T-helper 2 cell treated with Interferon-gamma antibody and Interleukin-4, amounts not matched to agents 5 μg/mL and 100 μg/mL, for 36 hours (primary cell): ENCODE measurements around the gene CD302.
A peak's percentile ranks its signal among the peaks of the same experiment; 100 is the strongest.
"Not testable (repeated sequence)": the region's sequence is repeated elsewhere in the genome, so short reads cannot be mapped to it uniquely, and the experiment has no call there.

Experiments used
- DNase-seq: peaks from one replicate; pipeline ENCODE4 v3.0.0; 2021; ENCODE audit warnings: low spot score
- H3K27ac Mint-ChIP-seq: one replicate; pipeline ENCODE4 v1.8.0; 2021; ENCODE audit warnings: mild to moderate bottlenecking, mixed read lengths
- H3K27me3 Mint-ChIP-seq: one replicate; pipeline ENCODE4 v1.8.0; 2021; ENCODE audit warnings: low read depth, mixed read lengths
- H3K36me3 Mint-ChIP-seq: one replicate; pipeline ENCODE4 v1.8.0; 2021; ENCODE audit warnings: low read depth, mixed read lengths
- H3K4me1 Mint-ChIP-seq: one replicate; pipeline ENCODE4 v1.8.0; 2021; ENCODE audit warnings: low read depth, mixed read lengths
- H3K4me3 Mint-ChIP-seq: one replicate; pipeline ENCODE4 v1.8.0; 2022; ENCODE audit warnings: mild to moderate bottlenecking, moderate library complexity, mixed read lengths
- H3K9me3 Mint-ChIP-seq: one replicate; pipeline ENCODE4 v1.8.0; 2021; ENCODE audit warnings: mixed read lengths

The CD302 gene

DNA sequence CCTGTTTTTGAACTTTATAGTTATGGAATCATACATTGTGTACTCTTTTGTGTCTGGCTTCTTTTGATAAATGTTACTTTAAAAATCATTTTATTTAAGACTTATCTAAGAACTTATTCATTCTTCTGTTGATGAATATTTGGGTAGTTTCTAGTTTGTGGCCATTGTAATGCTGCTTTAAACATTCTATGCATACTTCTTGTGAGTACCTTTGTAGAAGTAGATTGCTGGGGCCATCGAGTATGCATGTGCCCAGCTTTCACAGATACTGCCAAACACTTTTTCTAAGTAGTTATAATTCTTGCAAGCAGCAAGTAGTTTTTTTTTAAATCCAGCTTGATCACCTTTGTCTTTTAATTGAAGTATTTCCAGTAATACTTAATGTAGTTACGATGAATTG, 11.1 kb downstream of the CD302 start:
- Mint-ChIP-seq H3K4me1 (peaks cover 5% of the 10 kb centered on the region), H3K27me3 (peaks cover 8% of the 10 kb centered on the region), H3K4me3 (no peak overlapping the region), H3K27ac (no peak overlapping the region), H3K9me3 (no peaks in the 10 kb centered on the region), H3K36me3 (no peaks in the 10 kb centered on the region)
- DNase-seq: no peak

DNA sequence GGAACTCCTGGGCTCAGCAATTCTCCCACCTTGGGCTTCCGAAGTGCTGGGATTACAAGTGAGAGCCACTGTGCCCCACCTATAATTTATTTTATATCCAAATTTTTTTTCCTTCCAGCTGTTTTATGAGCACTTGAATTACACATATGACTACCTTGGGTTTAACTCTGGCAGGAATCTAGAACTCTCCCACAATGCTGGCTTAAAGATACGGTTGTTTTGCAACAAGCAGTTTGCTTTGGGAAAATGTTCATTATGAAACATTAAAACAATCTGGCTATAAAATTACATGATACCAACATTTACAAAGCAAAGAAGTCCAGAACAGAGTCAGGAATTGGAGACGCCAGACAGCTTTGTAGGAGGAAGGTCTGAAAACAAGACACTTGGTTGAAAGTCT, 12.8 kb downstream of the CD302 start:
- peaks cover 8% of the 10 kb centered on the region for H3K27me3 Mint-ChIP-seq
- DNase-seq: no peak
- H3K36me3 Mint-ChIP-seq: no peaks in the 10 kb centered on the region
- H3K4me3 Mint-ChIP-seq: no peak overlapping the region
- H3K4me1 Mint-ChIP-seq: peaks cover 3% of the 10 kb centered on the region
- no peak overlapping the region for H3K27ac Mint-ChIP-seq
- H3K9me3 Mint-ChIP-seq: no peaks in the 10 kb centered on the region

DNA sequence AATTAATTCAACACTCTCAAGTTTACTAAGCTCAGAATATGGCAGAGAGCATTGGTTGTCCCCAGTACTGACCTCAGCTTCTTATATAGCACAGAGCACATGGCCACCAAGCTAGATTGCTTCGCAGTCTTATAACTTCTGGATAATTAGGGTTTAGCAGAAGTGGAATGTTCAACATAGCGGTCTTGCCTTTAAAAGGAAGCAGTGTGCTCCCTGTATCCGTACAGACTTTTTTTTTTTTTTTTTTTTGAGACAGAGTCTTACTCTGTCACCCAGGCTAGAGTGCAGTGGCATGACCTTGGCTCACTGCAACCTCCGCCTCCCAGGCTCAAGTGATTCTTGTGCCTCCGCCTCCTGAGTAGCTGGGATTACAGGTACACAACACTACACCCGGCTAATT, 13.3 kb downstream of the CD302 start:
- not testable (repeated sequence) for H3K27ac Mint-ChIP-seq, H3K4me1 Mint-ChIP-seq, H3K27me3 Mint-ChIP-seq, H3K9me3 Mint-ChIP-seq, DNase-seq, H3K4me3 Mint-ChIP-seq, H3K36me3 Mint-ChIP-seq

GRCh38 chr2:159783556-159783955, 14.5 kb downstream of the CD302 start:
- no peaks in the 10 kb centered on the region for H3K36me3 Mint-ChIP-seq
- H3K4me3 Mint-ChIP-seq: no peak overlapping the region
- H3K27me3 Mint-ChIP-seq: peaks cover 3% of the 10 kb centered on the region
- no peak overlapping the region for H3K27ac Mint-ChIP-seq
- no peak for DNase-seq
- no peaks in the 10 kb centered on the region for H3K4me1 Mint-ChIP-seq
- H3K9me3 Mint-ChIP-seq: no peaks in the 10 kb centered on the region

GRCh38 chr2:159776321-159776720, 21.7 kb downstream of the CD302 start:
- Mint-ChIP-seq H3K4me1 (no peaks in the 10 kb centered on the region), H3K9me3 (no peaks in the 10 kb centered on the region), H3K4me3 (no peak overlapping the region), H3K27me3 (no peaks in the 10 kb centered on the region), H3K36me3 (peaks cover 8% of the 10 kb centered on the region), H3K27ac (no peak overlapping the region)
- no peak for DNase-seq

GRCh38 chr2:159775021-159775420, 23.0 kb downstream of the CD302 start:
- no peaks in the 10 kb centered on the region for H3K9me3 Mint-ChIP-seq
- H3K27ac Mint-ChIP-seq: peak overlapping the region; percentile 29
- DNase-seq: no peak
- H3K4me3 Mint-ChIP-seq: no peak overlapping the region
- no peaks in the 10 kb centered on the region for H3K4me1 Mint-ChIP-seq
- H3K36me3 Mint-ChIP-seq: peaks cover 8% of the 10 kb centered on the region
- no peaks in the 10 kb centered on the region for H3K27me3 Mint-ChIP-seq

DNA sequence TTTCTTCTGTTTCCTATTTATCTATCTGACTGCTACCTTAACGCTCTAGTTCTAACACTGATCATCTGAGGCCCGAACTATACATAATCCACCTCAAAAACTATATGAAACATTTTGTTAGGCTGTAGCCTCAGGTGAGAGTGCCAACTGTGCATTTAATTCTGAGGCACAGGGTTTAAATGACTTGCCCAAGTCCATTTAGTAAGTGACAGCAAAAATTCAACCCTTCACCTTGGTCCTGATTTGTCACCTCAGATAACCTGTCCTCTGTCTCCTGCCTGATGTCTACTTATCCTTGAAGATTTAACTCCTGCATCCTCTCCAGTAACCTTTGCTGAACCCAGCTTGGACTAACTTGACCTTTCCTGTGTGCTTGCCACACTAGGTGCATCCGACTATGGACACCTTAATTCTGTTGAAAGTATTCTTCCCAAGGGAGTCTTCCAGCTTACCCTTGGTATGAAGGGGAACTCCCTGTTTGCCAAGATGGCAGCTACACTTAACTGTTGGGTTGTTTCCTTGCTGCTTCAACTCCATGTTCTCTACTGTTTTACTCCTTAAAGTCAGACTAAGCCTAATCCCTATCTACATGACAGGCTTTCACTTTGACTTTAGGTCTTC, 23.5 kb downstream of the CD302 start:
- no peak overlapping the region for H3K27ac Mint-ChIP-seq
- H3K9me3 Mint-ChIP-seq: no peaks in the 10 kb centered on the region

DNA sequence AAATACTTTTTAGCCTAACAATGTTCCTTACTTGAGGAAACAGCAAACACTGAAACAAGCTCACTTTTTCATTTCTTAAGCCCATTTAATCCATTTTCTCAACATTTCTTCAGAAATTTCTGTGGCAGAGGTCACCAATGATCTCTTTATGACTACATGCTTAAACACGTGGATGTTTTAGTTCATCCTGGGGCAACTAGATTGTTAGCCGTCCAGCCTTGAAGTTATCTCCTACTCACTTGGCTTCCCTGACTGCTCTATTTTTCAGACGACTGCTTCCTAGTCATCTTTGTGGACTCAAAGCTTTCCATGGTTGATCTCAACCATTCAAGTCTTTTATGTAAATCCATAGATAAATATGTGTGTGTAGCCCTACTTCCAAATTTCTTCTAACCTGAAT, 24.1 kb downstream of the CD302 start:
- no peaks in the 10 kb centered on the region for H3K4me1 Mint-ChIP-seq
- H3K27ac Mint-ChIP-seq: no peak overlapping the region
- H3K27me3 Mint-ChIP-seq: no peaks in the 10 kb centered on the region
- no peak overlapping the region for H3K4me3 Mint-ChIP-seq
- no peak for DNase-seq
- peaks cover 11% of the 10 kb centered on the region for H3K36me3 Mint-ChIP-seq
- no peaks in the 10 kb centered on the region for H3K9me3 Mint-ChIP-seq

More for the DNA sequence above, 23.5 kb downstream of the CD302 start:
- no peaks in the 10 kb centered on the region for H3K27me3 Mint-ChIP-seq
- no peaks in the 10 kb centered on the region for H3K4me1 Mint-ChIP-seq
- no peak overlapping the region for H3K4me3 Mint-ChIP-seq
- peaks cover 8% of the 10 kb centered on the region for H3K36me3 Mint-ChIP-seq
- DNase-seq: no peak

- no peak for DNase-seq
- Mint-ChIP-seq H3K36me3 (peaks cover 13% of the 10 kb centered on the region), H3K27ac (no peak overlapping the region), H3K4me1 (no peaks in the 10 kb centered on the region), H3K27me3 (no peaks in the 10 kb centered on the region), H3K9me3 (no peaks in the 10 kb centered on the region), H3K4me3 (no peak overlapping the region)
Observed at GRCh38 chr2:159773426-159773825, 24.6 kb downstream of the CD302 start.

- H3K27me3 Mint-ChIP-seq: no peaks in the 10 kb centered on the region
- H3K36me3 Mint-ChIP-seq: peaks cover 36% of the 10 kb centered on the region
- H3K4me3 Mint-ChIP-seq: no peak overlapping the region
- H3K9me3 Mint-ChIP-seq: no peaks in the 10 kb centered on the region
- no peak for DNase-seq
- no peak overlapping the region for H3K27ac Mint-ChIP-seq
- H3K4me1 Mint-ChIP-seq: peaks cover 3% of the 10 kb centered on the region
Observed at GRCh38 chr2:159769147-159769546, 28.9 kb downstream of the CD302 start.

DNA sequence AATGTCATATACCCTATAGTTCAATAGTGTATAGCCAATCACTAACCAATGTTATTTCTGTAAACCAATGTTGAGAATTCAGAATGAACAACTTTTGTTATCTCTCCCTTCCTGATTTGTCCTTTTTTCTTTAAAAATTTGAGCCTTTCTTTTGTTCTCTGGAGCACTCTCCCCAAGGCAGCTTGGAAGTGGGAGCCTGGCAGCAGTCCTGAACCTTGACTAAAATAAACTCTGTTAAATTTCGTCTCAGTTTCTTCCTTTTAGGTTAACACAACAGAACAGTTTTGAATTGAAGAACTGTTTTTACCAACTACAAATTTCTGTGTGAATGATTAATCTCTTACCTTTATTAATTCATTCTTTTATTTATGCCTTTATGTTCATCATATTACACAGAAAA, 35.9 kb downstream of the CD302 start:
- no peak overlapping the region for H3K4me3 Mint-ChIP-seq
- H3K36me3 Mint-ChIP-seq: peaks cover 57% of the 10 kb centered on the region

GRCh38 chr2:159760326-159760725, 37.7 kb downstream of the CD302 start:
- H3K9me3 Mint-ChIP-seq: no peaks in the 10 kb centered on the region
- H3K27ac Mint-ChIP-seq: no peak overlapping the region
- no peak for DNase-seq
- no peak overlapping the region for H3K4me3 Mint-ChIP-seq
- H3K36me3 Mint-ChIP-seq: peaks cover 45% of the 10 kb centered on the region
- no peaks in the 10 kb centered on the region for H3K4me1 Mint-ChIP-seq
- no peaks in the 10 kb centered on the region for H3K27me3 Mint-ChIP-seq

More for the DNA sequence above, 35.9 kb downstream of the CD302 start:
- peaks cover 3% of the 10 kb centered on the region for H3K4me1 Mint-ChIP-seq
- no peak overlapping the region for H3K27ac Mint-ChIP-seq
- H3K27me3 Mint-ChIP-seq: no peaks in the 10 kb centered on the region
- DNase-seq: no peak
- H3K9me3 Mint-ChIP-seq: no peaks in the 10 kb centered on the region

DNA sequence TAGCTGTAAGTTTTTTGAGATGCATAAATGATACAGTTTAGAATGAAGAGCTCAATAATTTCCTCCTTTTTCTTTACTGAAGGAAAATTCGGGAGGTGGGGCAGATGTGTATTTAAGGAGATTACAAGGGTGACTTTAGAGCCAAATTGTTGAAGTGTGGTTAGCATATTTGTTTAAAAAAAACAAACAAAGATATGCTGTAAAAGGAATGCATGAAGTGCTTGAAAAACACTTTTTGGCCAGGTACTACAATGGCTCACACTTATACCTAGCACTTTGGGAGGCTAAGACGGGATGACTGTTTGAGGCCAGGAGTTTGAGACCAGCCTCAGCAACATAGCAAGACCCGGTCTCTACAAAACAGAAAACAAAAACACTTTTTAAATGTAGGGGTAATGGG, 38.4 kb downstream of the CD302 start:
- no peak overlapping the region for H3K27ac Mint-ChIP-seq
- H3K4me1 Mint-ChIP-seq: no peaks in the 10 kb centered on the region
- H3K9me3 Mint-ChIP-seq: no peaks in the 10 kb centered on the region
- peaks cover 38% of the 10 kb centered on the region for H3K36me3 Mint-ChIP-seq
- no peak for DNase-seq
- H3K4me3 Mint-ChIP-seq: no peak overlapping the region
- no peaks in the 10 kb centered on the region for H3K27me3 Mint-ChIP-seq

DNA sequence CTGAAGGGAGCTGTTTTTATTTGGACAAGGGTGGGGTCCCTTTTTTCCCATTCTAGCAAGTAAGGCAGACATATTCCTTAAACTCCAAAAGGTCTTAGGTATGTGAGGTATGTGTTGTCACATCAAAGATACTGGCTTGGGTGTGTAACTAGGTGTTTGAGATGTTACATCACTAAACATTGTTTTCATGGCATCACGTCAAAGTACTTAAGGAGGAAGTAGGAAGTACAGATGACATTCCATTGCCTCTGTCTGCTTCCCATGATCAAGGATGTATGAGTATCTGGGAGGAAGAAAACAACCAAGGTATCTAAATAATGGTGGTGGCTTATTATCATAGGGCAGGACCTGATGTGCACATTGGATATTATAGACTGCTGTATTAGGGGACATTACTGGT, 39.3 kb downstream of the CD302 start:
- H3K27ac Mint-ChIP-seq: no peak overlapping the region

GRCh38 chr2:159758239-159758638, 39.8 kb downstream of the CD302 start:
- Mint-ChIP-seq H3K9me3 (no peaks in the 10 kb centered on the region), H3K27me3 (no peaks in the 10 kb centered on the region), H3K4me1 (no peaks in the 10 kb centered on the region), H3K27ac (no peak overlapping the region), H3K4me3 (no peak overlapping the region), H3K36me3 (peaks cover 32% of the 10 kb centered on the region)
- no peak for DNase-seq

More for the DNA sequence above, 39.3 kb downstream of the CD302 start:
- DNase-seq: no peak
- H3K27me3 Mint-ChIP-seq: no peaks in the 10 kb centered on the region
- no peak overlapping the region for H3K4me3 Mint-ChIP-seq
- peaks cover 35% of the 10 kb centered on the region for H3K36me3 Mint-ChIP-seq
- H3K9me3 Mint-ChIP-seq: no peaks in the 10 kb centered on the region
- H3K4me1 Mint-ChIP-seq: no peaks in the 10 kb centered on the region
